Glomerular visceral epithelial cell (primary cell): Measurements from ENCODE around the gene NFATC3.

ENCODE experiments used
- DNase-seq: peaks from one replicate; pipeline ENCODE4 v3.0.0-alpha.2; 2016; ENCODE audit errors: extremely low spot score

The NFATC3 gene

GRCh38 chr16:68072038-68072695, 13.0 kb upstream of the NFATC3 start:
- peak; percentile 28 for DNase-seq

GRCh38 chr16:68073902-68074760, 11.0 kb upstream of the NFATC3 start:
- no peak for DNase-seq

GRCh38 chr16:68074850-68075555, 10.2 kb upstream of the NFATC3 start:
- peak; percentile 32 for DNase-seq

DNA sequence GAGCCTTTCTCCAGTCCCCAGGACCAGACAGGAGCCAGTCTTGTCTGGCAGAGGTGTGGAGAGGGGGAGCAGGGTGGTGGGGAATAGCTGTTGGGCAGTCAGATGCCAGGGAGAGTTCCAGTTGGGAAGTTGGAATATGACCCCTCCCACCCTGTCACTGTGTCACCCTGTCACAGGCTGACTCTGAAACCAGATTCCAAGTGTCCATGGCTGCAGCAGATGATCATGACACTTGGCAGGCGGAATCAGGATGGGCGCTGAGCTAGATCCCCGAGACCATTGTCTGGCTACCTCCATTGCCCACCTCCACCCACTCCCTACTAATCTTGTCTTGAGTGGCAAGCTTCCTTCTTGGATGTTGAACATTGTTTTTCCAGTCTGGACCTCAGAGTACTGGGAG, 9.2 kb upstream of the NFATC3 start:
- DNase-seq: no peak

DNA sequence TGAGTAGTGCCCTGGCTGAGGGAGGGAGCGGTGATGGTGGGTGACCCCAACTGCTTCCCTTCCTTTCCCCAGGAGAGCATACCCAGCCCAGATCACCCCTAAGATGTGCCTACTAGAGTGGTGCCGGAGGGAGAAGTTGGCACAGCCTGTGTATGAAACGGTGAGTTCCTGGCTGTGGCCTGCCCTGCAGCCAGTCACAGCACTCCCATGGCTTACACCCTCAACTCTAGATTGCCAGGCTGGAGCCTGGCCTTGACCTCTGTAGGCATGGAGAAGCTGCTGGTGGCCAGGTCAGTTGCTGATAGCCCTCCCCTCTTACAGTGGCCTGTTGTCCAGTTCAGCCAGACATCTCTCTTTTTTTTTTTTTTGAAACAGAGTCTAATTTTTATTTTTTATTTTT, 8.6 kb upstream of the NFATC3 start:
- no peak for DNase-seq

GRCh38 chr16:68077866-68078700, 7.1 kb upstream of the NFATC3 start:
- DNase-seq: no peak

GRCh38 chr16:68078701-68079375, 6.3 kb upstream of the NFATC3 start:
- no peak for DNase-seq

- no peak for DNase-seq
Measured at GRCh38 chr16:68079376-68079625, 5.9 kb upstream of the NFATC3 start.

GRCh38 chr16:68079626-68080344, 5.4 kb upstream of the NFATC3 start:
- no peak for DNase-seq

DNA sequence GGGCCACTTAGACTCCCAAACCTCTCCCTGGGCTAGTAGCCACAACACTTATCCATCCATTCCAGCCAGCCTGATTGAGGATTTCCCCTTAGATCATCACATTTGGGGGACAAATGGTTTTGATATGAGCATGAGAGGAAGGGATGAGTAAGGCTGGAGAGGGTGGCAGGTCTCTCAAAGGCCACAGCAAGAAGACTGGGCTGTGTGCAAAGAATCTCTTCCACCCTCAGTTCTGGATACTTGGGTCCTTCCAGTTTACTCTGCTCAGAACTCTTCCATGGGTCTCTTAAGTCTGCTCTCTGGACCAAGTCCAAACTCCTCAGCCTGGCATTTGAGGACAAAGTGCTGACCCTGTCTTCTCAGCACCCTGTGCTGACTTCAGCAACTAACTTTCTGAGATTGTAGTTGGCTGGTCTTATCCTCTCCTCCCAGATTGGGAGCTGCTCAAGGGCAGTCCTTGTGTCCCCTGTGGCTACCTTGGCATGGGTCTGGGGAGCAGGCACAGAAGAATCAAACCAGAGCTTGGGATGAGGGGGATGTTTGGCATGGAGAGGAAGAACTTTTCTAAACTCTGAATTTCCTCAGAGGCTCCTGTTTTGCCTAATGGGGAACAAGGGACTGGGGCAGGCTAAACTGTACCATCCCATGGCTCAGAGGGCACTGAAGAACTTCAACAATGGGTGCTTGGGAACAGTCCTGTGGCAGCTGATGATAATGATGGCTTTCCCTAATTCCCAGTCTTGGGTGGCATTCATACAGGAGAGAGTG, 3.1 kb upstream of the NFATC3 start:
- no peak for DNase-seq

DNA sequence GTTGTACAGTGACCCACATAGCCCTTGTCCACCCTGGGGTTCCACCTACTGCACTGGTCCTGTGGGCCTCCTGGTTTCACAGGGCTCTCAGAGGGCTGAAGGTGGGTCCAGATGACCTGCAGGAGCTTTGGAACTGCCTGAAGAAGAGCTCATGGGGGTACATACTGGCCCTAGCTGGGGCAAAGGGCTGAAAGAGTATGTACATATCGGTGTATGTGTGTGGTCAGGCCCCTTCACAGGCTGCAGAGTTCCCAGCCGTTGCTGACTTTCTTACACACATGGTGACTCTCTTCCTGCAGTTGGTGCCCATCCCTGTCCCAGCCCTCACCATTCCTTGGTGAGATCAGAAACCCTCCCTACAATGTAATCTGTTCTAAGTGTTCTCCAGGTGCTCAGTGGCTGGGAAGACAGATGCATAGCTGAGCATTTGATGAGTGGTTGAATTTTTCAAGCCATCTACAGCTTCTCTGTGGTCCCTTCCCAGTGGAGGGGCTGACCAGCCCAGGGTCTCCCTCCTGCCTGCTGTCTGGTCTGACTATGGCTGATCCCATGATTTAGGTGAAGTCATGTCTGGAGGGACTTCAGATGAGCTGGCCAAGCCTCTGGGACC, 2.4 kb upstream of the NFATC3 start:
- DNase-seq: no peak

DNA sequence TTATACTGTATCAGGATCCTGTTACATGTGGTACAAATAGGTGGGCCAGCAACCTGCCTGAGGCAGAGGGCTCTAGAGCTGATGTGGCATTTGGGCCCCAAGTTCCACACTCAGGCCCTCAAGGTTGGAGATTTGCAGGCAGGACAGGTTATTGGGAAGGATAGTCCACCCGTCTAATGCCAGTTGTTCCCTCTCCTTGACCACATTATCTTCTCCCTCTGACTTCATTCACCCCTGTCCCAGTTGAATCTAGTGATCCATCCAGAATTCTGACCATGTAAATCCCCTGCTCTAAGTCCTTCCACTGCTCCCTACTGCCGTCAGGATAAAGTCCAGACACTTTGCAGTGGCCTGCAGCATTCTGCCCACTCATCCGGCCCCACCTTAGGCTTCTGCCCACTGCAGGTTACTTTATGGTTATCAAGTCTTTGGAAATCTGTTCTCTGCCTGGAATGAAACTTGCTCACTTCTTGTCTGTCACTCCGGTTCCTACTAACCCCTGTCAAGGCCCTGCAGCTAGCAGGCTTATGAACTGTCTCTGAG, 1.9 kb upstream of the NFATC3 start:
- no peak for DNase-seq

DNA sequence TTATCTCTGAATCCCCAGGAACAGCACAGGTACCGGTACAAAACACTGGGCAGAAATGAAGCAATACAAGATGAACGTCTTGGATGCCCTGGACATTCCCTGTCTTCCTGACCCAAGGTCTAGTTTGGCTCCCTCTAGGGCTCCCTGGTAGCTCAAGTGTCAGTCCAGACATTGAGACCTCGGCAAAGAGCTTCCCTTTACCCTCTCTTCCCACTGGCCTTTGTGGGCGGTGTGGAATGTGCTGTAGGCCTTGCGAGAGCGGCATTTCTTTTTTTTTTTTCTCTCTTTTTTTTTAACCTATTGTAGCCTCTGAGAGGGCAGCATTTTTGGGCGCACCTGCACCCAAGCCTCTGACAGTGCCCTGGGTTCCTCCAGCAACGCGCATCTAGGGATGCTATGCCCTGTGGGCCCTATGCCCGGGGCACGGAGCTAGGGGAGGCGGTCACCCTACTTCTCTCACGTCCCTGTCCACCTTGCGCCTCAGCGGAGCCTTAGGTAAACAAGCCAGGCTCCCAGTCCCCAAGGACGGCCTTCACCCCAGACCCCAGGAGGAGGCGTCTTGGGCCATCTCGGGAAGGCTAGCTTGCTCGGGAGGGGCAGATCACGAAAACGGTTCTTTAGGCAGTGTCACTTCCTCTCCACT, 1.2 kb upstream of the NFATC3 start:
- DNase-seq: no peak

DNA sequence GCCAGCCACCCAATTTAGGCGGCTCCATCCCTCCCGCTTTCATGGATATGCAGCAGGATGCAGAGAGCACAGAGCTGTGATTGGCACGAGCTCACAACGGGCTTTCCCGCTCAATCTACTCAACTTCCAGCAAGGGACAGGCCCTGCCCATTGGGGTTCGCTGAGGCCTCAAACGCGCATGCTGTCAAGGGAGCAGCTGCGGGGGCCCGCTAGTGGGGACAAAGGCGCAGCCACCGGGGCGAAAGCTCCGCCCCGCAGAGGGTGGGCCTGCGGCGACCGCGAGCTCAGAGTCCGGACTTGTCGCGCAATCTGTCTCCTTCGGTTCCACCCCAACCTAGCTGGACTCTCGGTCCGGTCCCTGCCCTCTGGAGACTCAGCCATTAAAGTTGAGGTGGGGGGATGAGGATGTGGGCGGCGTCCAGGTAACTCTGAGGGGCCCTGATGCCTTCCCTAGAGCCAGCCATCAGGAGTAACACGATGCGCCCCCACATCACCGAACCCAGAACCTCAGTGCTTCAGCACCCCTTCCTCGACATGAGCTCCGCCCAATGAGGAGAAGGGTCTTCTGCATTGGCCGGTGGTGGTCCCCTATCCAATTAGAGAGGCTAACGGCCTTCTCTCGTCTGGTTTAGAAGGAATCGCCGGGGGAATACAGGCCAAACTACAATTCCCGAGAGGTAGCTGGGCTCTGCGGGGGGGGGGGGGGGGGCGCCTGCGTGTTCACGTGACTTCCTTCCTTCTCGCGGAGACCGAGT, 489 bp upstream of the NFATC3 start:
- DNase-seq: no peak

- DNase-seq: peak; percentile 42
Measured at GRCh38 chr16:68086336-68086841, 1.2 kb downstream of the NFATC3 start.

DNA sequence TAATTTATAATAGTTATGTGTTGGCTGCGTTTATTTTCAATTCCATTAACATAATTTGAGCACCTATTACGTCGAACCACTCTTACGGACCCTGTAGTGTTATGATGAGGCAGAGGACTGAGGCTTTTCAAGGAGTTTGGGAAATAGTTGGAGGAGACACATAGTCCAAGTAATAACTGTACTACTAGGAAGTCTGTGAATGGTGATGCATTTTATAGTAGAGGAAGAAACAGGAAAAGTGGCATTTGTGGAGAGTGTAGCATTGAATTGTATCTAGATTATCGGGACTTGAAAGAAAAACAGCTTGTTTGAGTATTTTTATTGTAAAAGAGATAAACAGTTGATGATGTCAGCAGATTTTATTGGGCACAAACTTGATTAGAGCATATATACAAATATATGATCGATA, 1.7 kb downstream of the NFATC3 start:
- DNase-seq: no peak

GRCh38 chr16:68087688-68088087, 2.5 kb downstream of the NFATC3 start:
- no peak for DNase-seq
